Measurements from ENCODE around the gene FAM24A. TPM values are rescaled to one million over a fixed set of nuclear protein-coding genes. Genes with fewer than 3 reads are reported as not detected.

The FAM24A gene
- total and polyA plus RNA-seq, 12 donors = not detected

DNA sequence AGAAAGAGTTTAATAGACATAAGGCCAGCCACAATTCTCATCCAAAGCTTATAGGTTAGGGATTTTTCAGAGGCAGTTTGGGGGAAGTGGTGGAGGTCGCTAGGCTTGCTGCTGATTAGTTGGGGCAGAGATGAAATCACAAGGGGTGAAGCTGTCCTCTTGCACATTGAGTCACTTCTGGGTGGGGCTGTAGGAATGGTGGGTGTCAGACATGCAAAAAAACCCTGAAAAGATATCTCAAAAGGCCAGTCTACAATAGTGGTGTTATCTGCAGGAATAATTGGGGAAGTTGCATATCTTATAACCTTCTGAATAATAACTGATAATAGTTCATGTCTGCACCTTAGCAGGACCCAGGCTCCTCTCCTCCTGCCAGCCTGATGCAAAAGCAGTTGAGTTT lies 33.1 kb upstream of the FAM24A start:
- Histone ChIP-seq H3K4me3 (no peak overlapping the region), H3K4me1 (peaks cover 0 to 22% (median 8%) of the 10 kb centered on the region in 9 donors), H3K27me3 (peaks cover 0 to 29% (median 0%) of the 10 kb centered on the region in 7 donors), H3K9me3 (peaks cover 0 to 4% (median 0%) of the 10 kb centered on the region in 11 donors), H3K27ac (no peak overlapping the region), H3K36me3 (no peaks in the 10 kb centered on the region)
- DNase-seq = no peak
- no peak for ATAC-seq
- 72 to 83% methylated on average over 1 of the region's 1 CpG for WGBS, 2 donors
- intact Hi-C loops (cut with DNase I) = no loop called here
- TF ChIP-seq, protein P1, sequence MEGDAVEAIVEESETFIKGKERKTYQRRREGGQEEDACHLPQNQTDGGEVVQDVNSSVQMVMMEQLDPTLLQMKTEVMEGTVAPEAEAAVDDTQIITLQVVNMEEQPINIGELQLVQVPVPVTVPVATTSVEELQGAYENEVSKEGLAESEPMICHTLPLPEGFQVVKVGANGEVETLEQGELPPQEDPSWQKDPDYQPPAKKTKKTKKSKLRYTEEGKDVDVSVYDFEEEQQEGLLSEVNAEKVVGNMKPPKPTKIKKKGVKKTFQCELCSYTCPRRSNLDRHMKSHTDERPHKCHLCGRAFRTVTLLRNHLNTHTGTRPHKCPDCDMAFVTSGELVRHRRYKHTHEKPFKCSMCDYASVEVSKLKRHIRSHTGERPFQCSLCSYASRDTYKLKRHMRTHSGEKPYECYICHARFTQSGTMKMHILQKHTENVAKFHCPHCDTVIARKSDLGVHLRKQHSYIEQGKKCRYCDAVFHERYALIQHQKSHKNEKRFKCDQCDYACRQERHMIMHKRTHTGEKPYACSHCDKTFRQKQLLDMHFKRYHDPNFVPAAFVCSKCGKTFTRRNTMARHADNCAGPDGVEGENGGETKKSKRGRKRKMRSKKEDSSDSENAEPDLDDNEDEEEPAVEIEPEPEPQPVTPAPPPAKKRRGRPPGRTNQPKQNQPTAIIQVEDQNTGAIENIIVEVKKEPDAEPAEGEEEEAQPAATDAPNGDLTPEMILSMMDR (IDR thresholded peaks at IDR 0.05) = no peak

DNA sequence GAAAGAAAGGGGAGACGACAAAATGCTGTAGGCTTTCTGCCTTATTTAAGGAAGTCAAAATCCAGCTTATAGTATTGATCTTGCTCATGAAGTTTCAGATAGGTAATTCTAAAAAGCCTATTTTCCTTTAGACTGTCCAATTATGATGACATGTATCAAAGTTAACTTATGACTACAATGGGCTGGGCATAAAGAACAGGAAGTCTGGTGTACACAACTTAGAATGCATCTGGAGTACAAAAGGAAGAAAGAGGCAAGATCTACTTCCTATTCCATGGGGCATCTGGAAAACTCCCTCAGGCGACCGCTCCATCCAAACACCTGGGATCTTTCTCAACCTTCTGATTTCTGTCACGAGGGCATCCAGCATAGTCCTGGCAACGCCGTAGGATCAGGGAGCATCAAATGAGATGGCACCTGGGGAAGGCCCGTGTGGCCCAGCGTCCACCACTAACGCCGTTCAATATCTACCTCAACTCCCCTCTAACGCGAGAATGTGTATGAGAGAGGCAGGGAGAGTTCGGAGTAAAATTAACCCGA lies 31.5 kb upstream of the FAM24A start:
- Histone ChIP-seq H3K4me1 (peaks cover 0 to 22% (median 8%) of the 10 kb centered on the region in 9 donors), H3K9me3 (no peaks in the 10 kb centered on the region), H3K27me3 (peaks cover 0 to 29% (median 5%) of the 10 kb centered on the region in 7 donors), H3K36me3 (no peaks in the 10 kb centered on the region), H3K27ac (peak overlapping the region in 8 of 10 donors; percentile 6 to 58 (median 26)), H3K4me3 (peak overlapping the region; percentile 30 to 77 (median 58))
- DNase-seq (no peak), ATAC-seq (peak in 6 of 8 donors; percentile 18 to 46 (median 32))
- intact Hi-C loops (cut with DNase I) = no loop called here
- TF ChIP-seq, protein P1 (IDR thresholded peaks at IDR 0.05) = no peak
- 42 to 43% methylated on average over 14 of the region's 14 CpGs for WGBS, 2 donors

DNA sequence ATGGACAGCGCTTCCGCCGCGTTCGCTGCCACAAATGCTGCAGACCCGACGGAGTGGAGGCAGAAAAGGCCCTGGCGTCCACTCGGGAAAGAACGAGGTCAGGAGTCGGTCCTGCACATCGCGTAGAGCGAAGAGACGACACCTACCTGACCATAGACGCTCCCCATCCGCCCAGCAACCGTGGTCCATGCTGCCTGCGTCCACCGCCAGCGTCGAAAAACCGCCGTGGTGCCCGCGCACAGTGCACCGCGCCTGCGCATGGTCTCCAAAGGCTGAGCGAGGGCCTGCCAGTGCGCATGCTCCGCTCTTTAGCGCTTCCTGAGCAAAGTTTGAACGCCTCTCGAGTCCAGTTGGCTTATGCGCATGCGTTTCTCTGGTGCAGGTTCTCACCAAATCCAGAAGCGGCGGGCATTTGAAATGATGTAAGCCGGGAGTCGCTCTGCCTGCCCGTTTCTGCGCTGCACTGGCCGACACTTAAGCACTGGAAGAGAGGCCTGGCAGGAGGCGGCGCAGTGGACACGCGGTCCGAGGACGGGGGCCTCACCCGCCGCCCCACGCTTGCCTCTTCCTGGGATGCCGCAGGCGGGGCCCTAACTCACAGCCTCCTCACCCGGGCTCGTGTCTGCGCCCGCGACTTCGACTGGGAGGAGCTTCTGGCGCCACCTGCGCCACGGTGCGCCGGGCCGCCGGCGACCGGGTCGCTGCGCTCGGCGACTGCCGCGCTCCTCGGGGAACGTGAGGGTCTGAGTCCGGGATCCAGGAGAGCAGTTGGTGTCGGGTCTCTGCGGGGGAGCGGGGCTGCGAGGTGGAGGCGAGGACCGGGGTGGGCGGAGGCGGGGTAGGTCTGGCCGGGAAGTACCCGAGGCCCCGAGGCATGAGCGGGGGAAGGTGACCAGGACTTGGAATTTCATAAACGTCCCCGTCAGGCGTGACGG lies 30.8 kb upstream of the FAM24A start, which contains the start of gene FAM24B:
FAM24B (minus strand) TSS at position 243 of the 935 bp plus-strand sequence. CDS start 29,066 bp downstream, outside the sequence.
- WGBS, 2 donors = 3% methylated on average over 87 to 95 of the region's 95 CpGs
- intact Hi-C loops (cut with DNase I) = no loop called here
- ATAC-seq = peak; percentile 96 to 99 (median 98)

DNA sequence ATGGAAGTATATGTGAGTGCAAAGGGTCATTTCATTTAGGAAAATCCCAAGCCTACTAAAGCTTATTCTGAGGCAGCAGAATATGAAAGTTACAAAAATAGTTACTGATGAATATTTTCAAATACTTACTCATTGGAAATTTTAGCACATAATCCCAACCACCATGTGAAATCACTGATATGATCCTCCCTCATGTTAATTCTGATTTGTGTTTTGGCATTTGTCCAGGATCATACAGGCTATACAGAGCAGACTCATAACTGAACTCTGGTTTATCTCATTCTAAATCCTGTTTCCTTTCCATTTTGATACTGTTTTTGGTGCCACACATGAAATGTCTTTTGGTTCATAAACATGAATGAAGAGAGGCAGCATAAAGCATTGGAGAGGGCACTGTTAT lies 27.6 kb upstream of the FAM24A start:
- H3K9me3 ChIP-seq = no peaks in the 10 kb centered on the region
- DNase-seq (no peak), ATAC-seq (no peak)
- H3K36me3 ChIP-seq = no peaks in the 10 kb centered on the region
- intact Hi-C loops (cut with DNase I) = no loop called here
- TF ChIP-seq, protein P1 (IDR thresholded peaks at IDR 0.05) = no peak
- H3K4me1 ChIP-seq = peaks cover 0 to 22% (median 8%) of the 10 kb centered on the region in 9 donors
- H3K27me3 ChIP-seq = peaks cover 0 to 29% (median 5%) of the 10 kb centered on the region in 7 donors
- H3K4me3 ChIP-seq = no peak overlapping the region
- no peak overlapping the region for H3K27ac ChIP-seq

More for the DNA sequence above, 30.8 kb upstream of the FAM24A start, which contains the start of gene FAM24B:
- DNase-seq = peak; percentile 91 to 94
- Histone ChIP-seq H3K4me3 (peak within 1 kb of the TSS; percentile 30 to 77 (median 58)), H3K4me1 (peaks cover 0 to 22% (median 8%) of the 10 kb centered on the region in 9 donors), H3K27me3 (peaks cover 0 to 29% (median 5%) of the 10 kb centered on the region in 7 donors), H3K36me3 (no peaks in the 10 kb centered on the region), H3K9me3 (no peaks in the 10 kb centered on the region), H3K27ac (peak within 1 kb of the TSS in 8 of 10 donors; percentile 6 to 58 (median 26))
- TF ChIP-seq, protein P1 (IDR thresholded peaks at IDR 0.05) = no peak

All from heart right ventricle (tissue), 16 donors.